Activated CD4-positive, alpha-beta T cell treated with anti-CD3 and anti-CD28 coated beads, Interleukin-2, amount 10 ng/mL, durations not matched to agents 24 days and 14 days (primary cell): ENCODE measurements around the gene LRRK2. TPM values are rescaled to one million over a fixed set of nuclear protein-coding genes. Genes with fewer than 3 reads are reported as not detected.

Experiments
- DNase-seq: peaks from one replicate; pipeline ENCODE4 v3.0.0; 2022
- H3K27ac Mint-ChIP-seq: one replicate; pipeline ENCODE4 v1.8.0; 2022; ENCODE audit warnings: mild to moderate bottlenecking, mixed read lengths
- H3K27me3 Mint-ChIP-seq: one replicate; pipeline ENCODE4 v1.8.0; 2022; ENCODE audit warnings: mixed read lengths
- H3K36me3 Mint-ChIP-seq: one replicate; pipeline ENCODE4 v1.8.0; 2022; ENCODE audit warnings: low read depth, mild to moderate bottlenecking, mixed read lengths
- H3K4me1 Mint-ChIP-seq: one replicate; pipeline ENCODE4 v1.8.0; 2021; ENCODE audit warnings: mixed read lengths
- H3K4me3 Mint-ChIP-seq: one replicate; pipeline ENCODE4 v1.8.0; 2022; ENCODE audit warnings: mild to moderate bottlenecking, moderate library complexity, mixed read lengths
- H3K9me3 Mint-ChIP-seq: one replicate; pipeline ENCODE4 v1.8.0; 2021; ENCODE audit warnings: mixed read lengths
- intact Hi-C: fragments of 100-400 bp; cut with micrococcal nuclease; formaldehyde crosslinking; loops from one replicate; pipeline ENCODE4 v1.15.1; 2023
- total RNA-seq: library from RNA; stranded (reverse); gene quantifications from 2 replicates; pipeline ENCODE4 v1.2.3, GENCODE V29; 2022

LRRK2 gene
- total RNA-seq = not detected in 2 replicates

DNA sequence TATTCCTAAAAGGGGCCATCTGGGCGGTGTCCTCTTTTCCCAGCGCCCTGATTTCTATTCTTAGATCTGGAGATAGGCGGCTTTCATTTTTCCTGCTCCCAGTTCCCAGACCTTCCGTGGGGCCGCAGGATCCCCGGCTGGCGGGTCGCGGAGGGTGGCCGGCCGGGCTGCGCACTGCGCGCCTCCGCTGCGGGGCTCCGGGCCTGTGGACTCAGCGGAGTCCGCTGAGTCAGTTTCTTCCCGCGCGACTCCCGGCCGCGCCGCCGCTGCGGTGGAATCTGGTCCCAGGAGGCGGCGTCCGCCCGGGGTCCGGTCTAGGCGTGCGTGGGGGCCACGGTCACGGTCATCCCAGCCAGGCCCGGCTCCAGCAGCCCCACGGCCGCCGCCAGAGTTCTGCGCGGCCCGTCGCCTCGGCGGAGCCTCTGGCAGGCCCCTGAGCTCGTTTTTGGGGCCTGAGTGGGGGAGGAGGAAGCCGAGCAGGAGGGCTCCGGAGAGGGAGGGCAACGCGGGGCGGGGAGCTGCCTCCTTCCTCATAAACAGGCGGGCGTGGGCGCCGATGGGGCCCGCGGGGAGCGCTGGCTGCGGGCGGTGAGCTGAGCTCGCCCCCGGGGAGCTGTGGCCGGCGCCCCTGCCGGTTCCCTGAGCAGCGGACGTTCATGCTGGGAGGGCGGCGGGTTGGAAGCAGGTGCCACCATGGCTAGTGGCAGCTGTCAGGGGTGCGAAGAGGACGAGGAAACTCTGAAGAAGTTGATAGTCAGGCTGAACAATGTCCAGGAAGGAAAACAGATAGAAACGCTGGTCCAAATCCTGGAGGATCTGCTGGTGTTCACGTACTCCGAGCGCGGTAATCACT lies at the start of gene LRRK2:
Gene LRRK2, plus strand, starts transcription at position 559 of the 853 bp plus-strand sequence. Its CDS starts 135 bp downstream, at position 694.
- intact Hi-C loops = no loop called here
- H3K36me3 Mint-ChIP-seq = no peaks in the 10 kb centered on the region
- peaks cover 51% of the 10 kb centered on the region for H3K27me3 Mint-ChIP-seq
- DNase-seq = peak; percentile 67
- no peak within 1 kb of the TSS for H3K27ac Mint-ChIP-seq
- peak within 1 kb of the TSS; percentile 58 for H3K4me3 Mint-ChIP-seq
- peaks cover 5% of the 10 kb centered on the region for H3K4me1 Mint-ChIP-seq
- H3K9me3 Mint-ChIP-seq = peaks cover 4% of the 10 kb centered on the region

DNA sequence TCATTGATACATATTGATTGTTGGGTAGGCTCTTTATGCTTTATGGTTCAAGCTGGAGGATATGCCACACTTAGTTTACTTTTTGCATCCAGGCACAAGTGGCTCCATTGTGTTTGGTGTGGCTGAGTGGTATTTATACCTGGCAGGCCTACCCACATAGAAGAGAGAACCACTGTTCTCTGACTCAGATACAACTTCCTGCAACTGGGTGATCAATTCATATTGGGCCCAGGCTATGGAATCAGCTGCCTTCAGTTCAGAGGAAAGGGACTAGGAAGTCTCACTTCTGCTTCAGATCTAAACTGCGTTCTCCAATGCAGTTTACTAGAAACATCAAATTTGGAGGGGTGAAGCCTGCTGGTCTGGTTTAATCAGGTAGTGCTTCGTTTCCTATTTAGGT lies 49.8 kb upstream of the LRRK2 start:
- DNase-seq = no peak
- Mint-ChIP-seq H3K4me1 (peaks cover 6% of the 10 kb centered on the region), H3K36me3 (no peaks in the 10 kb centered on the region), H3K9me3 (peaks cover 5% of the 10 kb centered on the region), H3K27me3 (peaks cover 23% of the 10 kb centered on the region), H3K27ac (no peak overlapping the region), H3K4me3 (no peak overlapping the region)
- intact Hi-C loops = no loop called here

DNA sequence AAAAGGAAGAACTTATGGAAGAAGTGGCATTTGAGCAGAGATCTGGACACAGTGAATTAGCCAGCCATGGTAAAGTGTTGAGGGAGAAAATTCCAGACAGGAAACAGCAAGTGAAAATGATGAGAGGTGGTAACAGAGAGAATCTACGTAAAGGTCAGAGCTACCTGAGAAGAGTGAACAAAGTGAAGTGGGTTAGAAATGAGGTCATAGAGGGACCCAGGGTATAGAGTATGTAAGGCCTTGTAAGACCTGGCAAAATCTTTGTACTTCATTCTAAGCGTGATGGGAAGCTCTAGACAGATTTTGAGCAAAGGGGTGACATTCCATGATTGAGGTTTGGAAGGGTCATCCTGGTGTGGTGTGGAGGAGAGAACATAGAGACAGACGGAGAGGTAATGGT lies 49.3 kb upstream of the LRRK2 start:
- Mint-ChIP-seq H3K27me3 (peaks cover 23% of the 10 kb centered on the region), H3K27ac (no peak overlapping the region), H3K36me3 (no peaks in the 10 kb centered on the region), H3K4me1 (peaks cover 6% of the 10 kb centered on the region), H3K9me3 (peaks cover 9% of the 10 kb centered on the region), H3K4me3 (no peak overlapping the region)
- intact Hi-C loops = no loop called here
- DNase-seq = no peak

DNA sequence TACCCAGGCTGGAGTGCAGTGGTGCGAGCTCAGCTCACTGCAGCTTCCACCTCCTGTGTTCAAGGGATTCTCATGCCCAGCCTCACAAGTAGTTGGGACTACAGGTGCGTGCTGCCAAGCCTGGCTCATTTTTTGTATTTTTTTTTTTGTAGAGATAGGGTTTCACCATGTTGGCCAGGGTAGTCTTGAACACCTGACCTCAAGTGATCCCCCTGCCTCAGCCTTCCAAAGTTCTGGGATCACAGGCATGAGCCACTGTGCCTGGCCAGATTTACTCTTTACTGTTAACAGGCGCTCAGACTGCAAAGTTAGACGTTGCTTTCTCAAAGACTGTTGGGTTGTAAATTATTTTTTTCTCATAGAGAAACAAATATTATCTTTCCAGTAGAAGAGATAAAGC lies 46.1 kb upstream of the LRRK2 start:
- Mint-ChIP-seq H3K4me3 (no peak overlapping the region), H3K27me3 (peaks cover 14% of the 10 kb centered on the region), H3K9me3 (peaks cover 6% of the 10 kb centered on the region), H3K4me1 (peaks cover 7% of the 10 kb centered on the region), H3K27ac (no peak overlapping the region), H3K36me3 (no peaks in the 10 kb centered on the region)
- peak; percentile 26 for DNase-seq
- intact Hi-C loops = no loop called here

DNA sequence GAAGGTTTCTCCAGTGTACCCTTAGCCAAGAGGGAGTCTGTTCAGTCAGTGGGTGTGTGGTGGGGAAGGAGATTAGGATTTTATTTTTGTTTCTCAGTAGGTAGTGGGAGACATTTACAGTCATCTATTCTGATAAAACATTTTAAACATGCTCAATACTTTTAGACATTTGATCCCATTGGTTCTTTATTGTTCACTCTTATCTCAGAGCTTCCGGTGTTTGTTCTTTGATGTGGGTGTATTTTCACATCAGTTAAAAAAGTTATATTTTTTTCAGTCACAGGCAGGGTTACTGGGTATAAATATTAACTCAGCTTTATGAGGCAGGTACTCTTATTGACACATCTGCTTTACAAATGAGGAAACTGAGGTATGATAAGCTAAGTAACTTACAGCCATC lies 43.3 kb upstream of the LRRK2 start:
- Mint-ChIP-seq H3K27ac (no peak overlapping the region), H3K36me3 (no peaks in the 10 kb centered on the region), H3K4me1 (peaks cover 4% of the 10 kb centered on the region), H3K4me3 (no peak overlapping the region), H3K9me3 (peaks cover 6% of the 10 kb centered on the region), H3K27me3 (peaks cover 4% of the 10 kb centered on the region)
- no peak for DNase-seq
- intact Hi-C loops = no loop called here

DNA sequence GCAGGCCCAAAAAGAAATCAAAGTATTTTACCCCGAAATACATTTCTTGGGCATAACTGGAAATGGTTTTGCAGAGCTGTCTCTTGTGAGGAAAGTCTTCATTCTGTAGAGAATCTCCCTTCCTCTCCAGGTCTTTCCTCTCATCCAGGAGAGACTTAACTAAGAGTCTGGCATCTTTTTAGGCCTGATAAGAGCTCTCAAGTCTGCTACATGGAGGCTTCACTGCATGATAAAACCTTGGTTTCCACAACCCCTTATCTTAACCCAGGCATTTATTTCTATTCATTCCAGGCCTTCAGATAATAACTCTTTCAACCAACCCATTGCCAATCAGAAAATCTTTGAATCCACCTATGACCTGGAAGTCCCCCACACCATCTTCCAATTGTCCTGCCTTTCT lies 41.1 kb upstream of the LRRK2 start:
- DNase-seq = no peak
- H3K9me3 Mint-ChIP-seq = peaks cover 11% of the 10 kb centered on the region

DNA sequence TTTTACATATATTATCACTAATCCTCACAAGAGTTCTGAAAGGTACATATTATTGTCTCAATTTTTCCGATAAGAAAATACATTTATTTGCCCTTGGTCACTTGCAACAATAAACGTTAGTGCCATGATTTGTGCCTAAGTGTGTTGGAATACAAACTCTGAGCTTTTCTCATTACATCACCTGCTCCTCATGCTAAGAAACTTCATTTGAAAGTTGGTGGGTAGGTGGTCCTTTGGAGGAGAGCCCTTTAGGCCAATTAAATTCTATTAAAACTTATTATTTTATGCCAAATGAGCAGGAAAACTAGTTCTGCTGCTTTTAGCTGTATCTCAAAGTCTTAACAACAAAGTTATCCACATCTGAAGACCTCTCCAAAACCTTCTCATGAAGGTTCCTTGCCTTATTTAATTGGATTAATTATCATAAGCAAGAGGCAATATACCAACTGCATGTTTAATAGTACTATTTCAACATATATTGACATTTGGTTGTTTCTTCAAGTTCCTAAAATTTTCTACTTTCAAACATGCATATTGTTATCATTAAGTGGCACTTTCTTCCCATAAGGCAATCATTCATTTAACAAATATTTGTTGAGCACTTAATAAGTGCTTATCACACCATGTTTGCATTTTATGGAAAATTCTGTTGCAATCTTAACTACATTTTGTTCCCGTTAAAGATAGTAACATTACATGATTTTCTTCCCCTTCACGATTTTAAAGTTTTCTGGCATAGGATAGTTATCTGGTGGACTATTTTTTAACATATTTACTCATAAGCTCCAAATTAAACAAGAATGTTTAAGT lies 40.1 kb upstream of the LRRK2 start:
- Mint-ChIP-seq H3K4me1 (peaks cover 4% of the 10 kb centered on the region), H3K27me3 (peaks cover 4% of the 10 kb centered on the region), H3K36me3 (no peaks in the 10 kb centered on the region), H3K4me3 (no peak overlapping the region), H3K9me3 (peaks cover 11% of the 10 kb centered on the region), H3K27ac (no peak overlapping the region)
- no peak for DNase-seq
- intact Hi-C loops = no loop called here

More for the DNA sequence above, 41.1 kb upstream of the LRRK2 start:
- Mint-ChIP-seq H3K27me3 (peaks cover 4% of the 10 kb centered on the region), H3K27ac (no peak overlapping the region), H3K4me3 (no peak overlapping the region), H3K36me3 (no peaks in the 10 kb centered on the region), H3K4me1 (peaks cover 4% of the 10 kb centered on the region)
- intact Hi-C loops = no loop called here

DNA sequence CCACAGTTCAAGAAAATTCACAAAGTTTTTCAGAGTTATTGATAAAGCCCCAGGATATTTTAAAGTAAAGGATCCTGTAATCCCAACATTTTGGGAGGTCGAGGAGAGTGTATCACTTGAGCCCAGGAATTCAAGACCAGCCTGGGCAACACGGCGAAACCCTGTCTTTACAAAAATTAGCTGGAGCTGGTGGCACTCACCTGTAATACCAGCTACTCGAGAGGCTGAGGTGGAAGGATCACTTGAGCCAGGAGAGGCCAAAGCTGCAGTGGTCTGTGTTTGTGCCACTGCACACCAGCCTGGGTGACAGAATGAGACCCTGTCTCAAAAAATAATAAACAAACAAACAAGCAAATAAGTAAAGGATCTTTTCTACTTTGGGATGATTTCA lies 39.5 kb upstream of the LRRK2 start:
- intact Hi-C loops = no loop called here
- peaks cover 4% of the 10 kb centered on the region for H3K4me1 Mint-ChIP-seq
- no peaks in the 10 kb centered on the region for H3K36me3 Mint-ChIP-seq
- peaks cover 11% of the 10 kb centered on the region for H3K9me3 Mint-ChIP-seq
- H3K27ac Mint-ChIP-seq = no peak overlapping the region
- H3K27me3 Mint-ChIP-seq = peaks cover 4% of the 10 kb centered on the region
- no peak for DNase-seq
- no peak overlapping the region for H3K4me3 Mint-ChIP-seq

DNA sequence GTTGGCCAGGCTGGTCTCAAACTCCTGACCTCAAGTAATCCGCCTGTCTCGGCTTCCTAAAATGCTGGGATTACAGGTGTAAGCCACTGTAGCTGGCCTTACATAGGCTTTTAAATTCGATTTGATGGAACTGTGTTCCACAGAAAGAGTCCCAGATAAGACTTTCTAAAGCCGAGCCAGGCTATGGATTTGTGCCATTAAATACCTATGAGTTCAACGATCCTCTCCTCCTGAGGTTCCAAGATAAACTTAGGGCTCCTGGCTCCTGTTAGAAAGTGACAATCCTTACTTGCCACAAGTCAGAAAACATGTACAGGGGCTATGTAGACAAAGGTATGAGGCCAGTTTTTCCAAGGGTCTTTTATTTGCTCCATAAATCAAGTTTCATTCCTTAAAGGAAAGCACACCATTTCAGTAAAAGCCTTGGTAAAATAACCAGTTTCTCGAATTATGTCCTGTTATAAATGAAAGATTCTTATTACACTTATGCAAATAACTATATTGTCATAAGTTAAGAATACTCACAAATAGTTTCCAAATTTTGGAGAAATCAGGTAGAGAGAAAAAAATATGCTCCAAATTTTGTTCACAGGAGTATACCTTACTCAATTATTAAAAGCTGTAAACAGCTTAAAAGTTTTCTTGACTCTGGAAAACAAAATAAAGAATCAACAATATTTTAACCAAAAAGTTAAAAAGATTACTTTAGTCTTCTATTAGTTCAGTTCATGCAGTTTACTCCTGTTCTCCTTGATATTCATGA lies 36.1 kb upstream of the LRRK2 start:
- Mint-ChIP-seq H3K27me3 (peaks cover 4% of the 10 kb centered on the region), H3K36me3 (no peaks in the 10 kb centered on the region), H3K4me3 (no peak overlapping the region), H3K9me3 (peaks cover 8% of the 10 kb centered on the region), H3K27ac (no peak overlapping the region), H3K4me1 (peaks cover 7% of the 10 kb centered on the region)
- intact Hi-C loops = no loop called here
- DNase-seq = no peak

DNA sequence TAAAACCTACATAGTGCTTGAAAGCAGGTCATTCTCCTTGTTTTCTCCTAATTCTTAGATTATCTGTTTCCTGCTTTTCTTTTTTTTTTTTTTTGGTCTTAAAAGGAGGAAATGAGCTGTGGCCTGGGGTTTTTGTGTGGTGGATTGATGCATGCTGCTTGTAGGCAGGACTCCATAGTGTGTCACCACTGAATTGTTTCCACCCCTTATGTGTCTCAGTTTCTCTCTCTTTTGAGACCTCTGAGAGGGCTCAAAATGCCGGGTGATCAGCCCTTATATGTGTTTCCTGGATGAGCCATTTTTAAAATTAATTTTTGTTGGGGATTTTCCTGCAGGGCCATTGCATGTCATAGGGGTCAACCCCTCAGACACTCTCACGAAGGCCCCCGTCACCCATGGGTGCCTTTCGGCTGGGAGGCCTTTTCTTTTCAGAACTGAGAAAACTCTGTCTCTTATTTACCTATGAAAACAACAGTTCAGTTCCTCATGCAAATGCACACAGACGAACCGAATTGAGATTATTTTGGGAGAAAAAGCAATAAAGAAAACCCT lies 32.0 kb upstream of the LRRK2 start:
- H3K27ac Mint-ChIP-seq = no peak overlapping the region
- no peaks in the 10 kb centered on the region for H3K27me3 Mint-ChIP-seq
- DNase-seq = peak; percentile 74
- no peaks in the 10 kb centered on the region for H3K36me3 Mint-ChIP-seq
- intact Hi-C loops = no loop called here
- H3K4me3 Mint-ChIP-seq = no peak overlapping the region
- peaks cover 7% of the 10 kb centered on the region for H3K4me1 Mint-ChIP-seq
- peaks cover 6% of the 10 kb centered on the region for H3K9me3 Mint-ChIP-seq

DNA sequence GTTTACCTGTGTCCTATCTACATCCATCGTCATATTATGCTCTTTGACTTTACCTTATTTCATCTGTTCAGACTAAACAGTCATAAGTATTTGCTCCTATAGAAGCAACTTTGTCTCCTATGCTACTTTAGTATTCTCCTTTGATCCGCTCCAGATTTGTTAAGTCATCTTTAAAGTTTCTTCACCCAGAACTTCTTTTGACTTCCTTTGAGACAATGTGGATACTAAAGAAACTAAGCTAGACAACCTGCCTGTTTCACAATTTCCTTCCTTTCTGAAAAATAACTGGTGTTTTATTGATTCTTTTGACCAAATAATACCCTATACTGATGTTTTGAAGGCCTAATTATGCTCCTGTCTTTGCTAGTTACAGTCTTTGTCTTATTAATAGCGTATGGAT lies 30.0 kb upstream of the LRRK2 start:
- Mint-ChIP-seq H3K36me3 (no peaks in the 10 kb centered on the region), H3K27ac (no peak overlapping the region), H3K4me1 (peaks cover 7% of the 10 kb centered on the region), H3K9me3 (peaks cover 3% of the 10 kb centered on the region), H3K27me3 (peaks cover 2% of the 10 kb centered on the region), H3K4me3 (no peak overlapping the region)
- intact Hi-C loops = no loop called here
- DNase-seq = no peak

DNA sequence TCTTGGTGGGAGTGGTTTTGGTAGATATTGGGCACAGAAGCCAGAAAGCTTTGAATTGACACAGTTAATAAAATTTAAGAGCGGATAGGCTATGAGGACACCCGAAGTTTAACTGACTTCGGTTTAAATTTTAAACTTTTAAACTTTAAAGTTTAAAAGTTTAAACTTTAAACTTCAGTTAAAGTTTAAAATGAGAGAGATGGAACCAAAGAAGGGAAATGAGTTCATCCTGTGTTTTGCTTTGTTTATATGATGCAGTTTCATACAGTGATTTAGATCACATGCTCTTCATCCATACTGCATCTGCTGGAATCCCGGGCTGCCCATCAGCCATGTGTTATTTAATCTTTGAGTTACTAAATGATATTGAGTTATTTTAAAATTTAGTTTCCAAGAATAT lies 27.2 kb upstream of the LRRK2 start:
- Mint-ChIP-seq H3K4me1 (peaks cover 7% of the 10 kb centered on the region), H3K27me3 (peaks cover 9% of the 10 kb centered on the region), H3K36me3 (no peaks in the 10 kb centered on the region), H3K4me3 (no peak overlapping the region), H3K27ac (no peak overlapping the region), H3K9me3 (no peaks in the 10 kb centered on the region)
- no peak for DNase-seq
- intact Hi-C loops = no loop called here

DNA sequence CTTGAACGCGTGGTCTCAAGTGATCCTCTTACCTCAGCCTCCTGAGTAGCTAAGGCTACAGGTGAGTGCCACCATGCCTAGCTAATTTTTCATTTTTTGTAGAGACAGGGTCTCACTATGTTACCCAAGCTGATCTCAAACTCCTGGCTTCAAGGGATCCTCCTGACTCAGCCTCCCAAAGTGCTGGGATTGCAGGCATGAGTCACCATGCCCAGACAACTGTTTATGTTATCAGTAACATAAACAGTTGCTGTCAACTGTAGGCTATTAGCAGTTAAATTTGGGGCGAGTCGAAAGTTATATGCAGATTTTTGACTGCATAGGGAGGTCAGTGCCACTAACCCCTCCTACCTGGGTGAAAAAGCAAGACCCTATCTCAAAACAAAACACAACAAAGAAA lies 26.2 kb upstream of the LRRK2 start:
- H3K27me3 Mint-ChIP-seq = peaks cover 9% of the 10 kb centered on the region
- no peaks in the 10 kb centered on the region for H3K4me1 Mint-ChIP-seq
- DNase-seq = no peak
- H3K36me3 Mint-ChIP-seq = no peaks in the 10 kb centered on the region
- no peak overlapping the region for H3K4me3 Mint-ChIP-seq
- intact Hi-C loops = no loop called here
- H3K9me3 Mint-ChIP-seq = no peaks in the 10 kb centered on the region
- H3K27ac Mint-ChIP-seq = no peak overlapping the region
